Hematopoietic multipotent progenitor cell treated with erythropoietin and hydrocortisone succinate and interleukin-3 and kit ligand, for 17 days (in vitro differentiated cells): ENCODE results near the gene C1orf226.
A peak's percentile ranks its signal among the peaks of the same experiment; 100 is the strongest.
"Not testable (repeated sequence)": the region's sequence is repeated elsewhere in the genome, so short reads cannot be mapped to it uniquely, and the experiment has no call there.

Experiments used
- DNase-seq: peaks from one replicate; pipeline ENCODE4 v3.0.0-alpha.2; 2015; ENCODE audit warnings: low spot score

The C1orf226 gene

GRCh38 chr1:162381383-162381782 is at the start of gene C1orf226:
TSS of gene C1orf226 (plus strand) at chr1:162381728. CDS start at chr1:162381902, 174 bp downstream.
- DNase-seq: no peak

GRCh38 chr1:162333991-162334390 is 47.5 kb upstream of the C1orf226 start:
- DNase-seq: no peak

GRCh38 chr1:162335126-162335525 is 46.4 kb upstream of the C1orf226 start:
- DNase-seq: no peak

GRCh38 chr1:162336621-162337285 is 44.8 kb upstream of the C1orf226 start:
- no peak for DNase-seq

GRCh38 chr1:162342452-162342983 is 39.0 kb upstream of the C1orf226 start:
- no peak for DNase-seq

- no peak for DNase-seq
Observed at GRCh38 chr1:162343470-162343869, 38.1 kb upstream of the C1orf226 start.

- no peak for DNase-seq
Observed at GRCh38 chr1:162347281-162347680, 34.2 kb upstream of the C1orf226 start.

- DNase-seq: no peak
Observed at GRCh38 chr1:162349635-162350330, 31.7 kb upstream of the C1orf226 start.

- DNase-seq: no peak
Observed at GRCh38 chr1:162351246-162351842, 30.2 kb upstream of the C1orf226 start.

- not testable (repeated sequence) for DNase-seq
Observed at GRCh38 chr1:162351874-162352273, 29.7 kb upstream of the C1orf226 start.

- no peak for DNase-seq
Observed at GRCh38 chr1:162353078-162353477, 28.4 kb upstream of the C1orf226 start.

- no peak for DNase-seq
Observed at GRCh38 chr1:162353702-162354101, 27.8 kb upstream of the C1orf226 start.

- DNase-seq: peak; percentile 15
Observed at GRCh38 chr1:162357681-162358266, 23.8 kb upstream of the C1orf226 start.

- DNase-seq: no peak
Observed at GRCh38 chr1:162358928-162359327, 22.6 kb upstream of the C1orf226 start.

GRCh38 chr1:162359523-162360236 is 21.8 kb upstream of the C1orf226 start:
- DNase-seq: no peak

GRCh38 chr1:162360237-162360873 is 21.2 kb upstream of the C1orf226 start:
- DNase-seq: no peak

- no peak for DNase-seq
Observed at GRCh38 chr1:162360874-162361260, 20.7 kb upstream of the C1orf226 start.

GRCh38 chr1:162361349-162361748 is 20.2 kb upstream of the C1orf226 start:
- DNase-seq: no peak

GRCh38 chr1:162363823-162364222 is 17.7 kb upstream of the C1orf226 start:
- DNase-seq: no peak

GRCh38 chr1:162364498-162364897 is 17.0 kb upstream of the C1orf226 start:
- DNase-seq: no peak

- DNase-seq: no peak
Observed at GRCh38 chr1:162365284-162366020, 16.1 kb upstream of the C1orf226 start.
